SK-N-SH (cell line): ENCODE measurements around the gene NXPH4. TPM values are rescaled to one million over a fixed set of nuclear protein-coding genes. Genes with fewer than 3 reads are reported as not detected.

Experiments used
- CTCF ChIA-PET: fragments of 300-600, 350-600 bp; formaldehyde crosslinking; extraction: SDS; loops from one replicate; lab custom pipeline; 2021; lab: Yijun Ruan, JAX
- POLR2A ChIA-PET: fragments of 350-600 bp; sonication (Branson Sonifier 250); formaldehyde crosslinking; extraction: SDS; loops from one replicate; lab custom pipeline; 2020; ENCODE audit warnings: antibody characterized with exemption, inconsistent platforms; lab: Yijun Ruan, JAX
- DNase-seq: peaks from one replicate; pipeline ENCODE4 v3.0.0; 2012
- H2AFZ ChIP-seq: fragments of 200-600 bp; sonication (generic); 2 replicates; pipeline ENCODE4 v1.8.1; 2016; ENCODE audit warnings: antibody characterized with exemption, mild to moderate bottlenecking, low read depth
- H3F3A ChIP-seq: fragments of 200-600 bp; sonication (generic); replicated peaks from 2 replicates; pipeline ENCODE3; 2016; ENCODE audit warnings: antibody characterized with exemption, mild to moderate bottlenecking; ENCODE audit not compliant: insufficient read depth
- H3K27ac ChIP-seq, 2 experiments: fragments of 200-500 bp in 1 of 2; fragments of 200-600 bp in 1 of 2; sonication (Bioruptor generic) in 1 of 2; sonication (generic), shearing (Covaris generic) in 1 of 2; 2 replicates each; pipeline versions ENCODE4 v1.5.1 to v1.6.1; 2014 to 2016; ENCODE audit warnings: low read depth in 2 of 2, inconsistent platforms in 1 of 2, low read length in 1 of 2, mild to moderate bottlenecking in 1 of 2, mixed read lengths in 1 of 2
- H3K27me3 ChIP-seq: fragments of 200-600 bp; sonication (generic), shearing (Covaris generic); 2 replicates; pipeline ENCODE4 v1.6.1; 2016; ENCODE audit warnings: mixed run types; ENCODE audit not compliant: insufficient read depth
- H3K36me3 ChIP-seq, 2 experiments: fragments of 200-500 bp in 1 of 2; fragments of 200-600 bp in 1 of 2; sonication (Bioruptor generic) in 1 of 2; sonication (generic) in 1 of 2; replicated peaks in 1 of 2; 2 replicates each; pipeline versions ENCODE3 to v1.5.1; 2014 to 2016; ENCODE audit warnings: low read length in 1 of 2, mild to moderate bottlenecking in 1 of 2; ENCODE audit not compliant: insufficient read depth in 2 of 2, control insufficient read depth in 1 of 2
- H3K4me1 ChIP-seq, 2 experiments: fragments of 200-500 bp in 1 of 2; fragments of 200-600 bp in 1 of 2; sonication (Bioruptor generic) in 1 of 2; sonication (generic), shearing (Covaris generic) in 1 of 2; 2 replicates each; pipeline versions ENCODE4 v1.5.1 to v1.6.1; 2014 to 2016; ENCODE audit warnings: low read depth in 1 of 2, low read length in 1 of 2, mixed run types in 1 of 2; ENCODE audit not compliant: insufficient read depth in 2 of 2, control insufficient read depth in 1 of 2
- H3K4me2 ChIP-seq: fragments of 200-600 bp; sonication (generic), shearing (Covaris generic); 2 replicates; pipeline ENCODE4 v1.6.1; 2017; ENCODE audit warnings: mixed run types
- H3K4me3 ChIP-seq, 2 experiments: fragments of 200-500 bp in 1 of 2; fragments of 200-600 bp in 1 of 2; sonication (Bioruptor generic) in 1 of 2; sonication (generic), shearing (Covaris generic) in 1 of 2; 2 replicates each; pipeline versions ENCODE4 v1.5.1 to v1.8.1; 2014 to 2016; ENCODE audit warnings: low read depth in 2 of 2, inconsistent platforms in 1 of 2, low read length in 1 of 2, mild to moderate bottlenecking in 1 of 2, mixed read lengths in 1 of 2, moderate library complexity in 1 of 2
- H3K79me2 ChIP-seq: fragments of 200-600 bp; sonication (generic); 2 replicates; pipeline ENCODE4 v1.8.1; 2017; ENCODE audit warnings: mild to moderate bottlenecking; ENCODE audit not compliant: insufficient read depth
- H3K9ac ChIP-seq: fragments of 200-600 bp; sonication (generic); 2 replicates; pipeline ENCODE4 v1.6.1; 2017; ENCODE audit warnings: mixed run types
- H3K9me2 ChIP-seq: fragments of 200-600 bp; sonication (generic); 2 replicates; pipeline ENCODE4 v1.6.1; 2017; ENCODE audit warnings: mixed run types
- H3K9me3 ChIP-seq: fragments of 200-600 bp; sonication (generic); 2 replicates; pipeline ENCODE4 v1.6.1; 2017; ENCODE audit warnings: mixed run types, mild to moderate bottlenecking, moderate library complexity
- H4K20me1 ChIP-seq: fragments of 200-600 bp; sonication (generic); 2 replicates; pipeline ENCODE4 v1.6.1; 2017; ENCODE audit warnings: mild to moderate bottlenecking, mixed run types; ENCODE audit not compliant: insufficient read depth
- CHD2 ChIP-seq: fragments of 150-350 bp; IDR thresholded peaks from 2 replicates; pipeline ENCODE4 v1.6.1; 2018; ENCODE audit warnings: low read length; ENCODE audit not compliant: partially characterized antibody
- CTCF ChIP-seq: fragments of 200-600 bp; sonication (generic); IDR thresholded peaks from 2 replicates; pipeline ENCODE4 v1.6.1; 2017; ENCODE audit warnings: antibody characterized with exemption, mild to moderate bottlenecking, moderate library complexity
- EP300 ChIP-seq, 2 experiments: IDR thresholded peaks; 2 replicates each; pipeline versions ENCODE4 v1.4.0 to v1.6.1; 2012; ENCODE audit warnings: borderline replicate concordance in 1 of 2, low read depth in 1 of 2, low read length in 1 of 2
- EZH2phosphoT487 ChIP-seq: fragments of 200-600 bp; sonication (generic); IDR thresholded peaks from 2 replicates; pipeline ENCODE4 v1.6.1; 2017; ENCODE audit warnings: low read depth, mixed run types, mild to moderate bottlenecking, antibody characterized with exemption, moderate library complexity, borderline replicate concordance
- FOSL2 ChIP-seq: IDR thresholded peaks from 2 replicates; pipeline ENCODE4 v1.4.0; 2012; ENCODE audit warnings: low read depth, mild to moderate bottlenecking, moderate library complexity, borderline replicate concordance
- FOXM1 ChIP-seq: IDR thresholded peaks from 2 replicates; pipeline ENCODE4 v1.4.0; 2012; ENCODE audit warnings: low read depth, mild to moderate bottlenecking
- GATA2 ChIP-seq: sonication (generic); formaldehyde crosslinking; IDR thresholded peaks from 2 replicates; pipeline ENCODE4 v1.5.0; 2020; ENCODE audit warnings: mild to moderate bottlenecking, missing genetic modification reagents
- IRF3 ChIP-seq: fragments of 150-350 bp; IDR thresholded peaks from 2 replicates; pipeline ENCODE4 v1.6.1; 2016; ENCODE audit warnings: mild to moderate bottlenecking, low read depth, low read length
- JUND ChIP-seq: IDR thresholded peaks from 2 replicates; pipeline ENCODE4 v1.4.0; 2012
- MEF2A ChIP-seq: IDR thresholded peaks from 2 replicates; pipeline ENCODE4 v1.4.0; 2012; ENCODE audit warnings: low read depth, borderline replicate concordance
- NFIC ChIP-seq: IDR thresholded peaks from 2 replicates; pipeline ENCODE4 v1.4.0; 2012; ENCODE audit warnings: borderline replicate concordance
- POLR2AphosphoS5 ChIP-seq: IDR thresholded peaks from 2 replicates; pipeline ENCODE4 v1.6.1; 2012; ENCODE audit warnings: low read depth, low read length
- RCOR1 ChIP-seq: fragments of 150-350 bp; IDR thresholded peaks from 2 replicates; pipeline ENCODE4 v1.6.1; 2017; ENCODE audit warnings: antibody characterized with exemption, low read length
- RXRA ChIP-seq: IDR thresholded peaks from 2 replicates; pipeline ENCODE4 v1.4.0; 2012; ENCODE audit warnings: low read depth, mild to moderate bottlenecking, borderline replicate concordance
- TCF12 ChIP-seq: IDR thresholded peaks from 2 replicates; pipeline ENCODE4 v1.4.0; 2012
- USF1 ChIP-seq: IDR thresholded peaks from 2 replicates; pipeline ENCODE4 v1.4.0; 2012; ENCODE audit warnings: low read depth, borderline replicate concordance
- USF2 ChIP-seq: fragments of 150-350 bp; IDR thresholded peaks from 2 replicates; pipeline ENCODE4 v1.6.1; 2017; ENCODE audit warnings: antibody characterized with exemption, low read length, low read depth, borderline replicate concordance
- YY1 ChIP-seq: IDR thresholded peaks from 2 replicates; pipeline ENCODE4 v1.4.0; 2012; ENCODE audit warnings: low read depth, mild to moderate bottlenecking
- WGBS: methylation state at CpG from one replicate; pipeline ENCODE4 v1.1.6; 2017; ENCODE audit warnings: low lambda C conversion rate; 5-methylcytosine and 5-hydroxymethylcytosine counted together
- polyA plus RNA-seq, 3 experiments: library from polyadenylated mRNA; depleted of rRNA; stranded (reverse); fragments of >200 nt; gene quantifications; 2 replicates each; pipeline ENCODE4 v1.2.3, GENCODE V29; 2012

NXPH4 gene
- polyA plus RNA-seq, 1 of the 3 experiments (the other 2 are of a cell fraction), result 0.31 TPM

GRCh38 chr12:57219205-57219992, 2.8 kb downstream of the NXPH4 start:
- H3K9ac ChIP-seq, result no peak overlapping the region
- H3K4me1 ChIP-seq, result peaks cover 0 to 21% of the 10 kb centered on the region in 2 experiments; a peak in 1 of 4 replicates
- H3K27ac ChIP-seq, result no peak overlapping the region
- WGBS, result 71% methylated on average over 14 of the region's 14 CpGs
- H4K20me1 ChIP-seq, result 0 out of 2 replicates have a peak, but pooled peaks cover 6% of the 10 kb centered on the region
- DNase-seq, result no peak
- CTCF ChIA-PET, result interaction anchor here (0.7 to 15.9 kb wide), 4 partner anchors 19 to 414 kb away, joined by 3 to 937 read pairs (median 3); partner anchors contain the start of genes B4GALNT1, SHMT2 and STAC3
- H3K4me3 ChIP-seq, result no peak overlapping the region
- no peaks in the 10 kb centered on the region for H3F3A ChIP-seq
- peaks cover 50% of the 10 kb centered on the region for H3K27me3 ChIP-seq
- H3K9me3 ChIP-seq, result no peaks in the 10 kb centered on the region
- POLR2A ChIA-PET, result interaction anchor here (1.4 to 1.6 kb wide), 2 partner anchors 11 to 20 kb away, joined by 3 to 9 read pairs; partner anchors contain the start of gene SHMT2
- no peak for TF ChIP-seq YY1
- no peaks in the 10 kb centered on the region for H3K79me2 ChIP-seq
- no peaks in the 10 kb centered on the region for H3K9me2 ChIP-seq
- no peak overlapping the region for H2AFZ ChIP-seq
- no peak overlapping the region for H3K4me2 ChIP-seq
- H3K36me3 ChIP-seq, result no peaks in the 10 kb centered on the region

GRCh38 chr12:57219993-57220754, 3.6 kb downstream of the NXPH4 start:
- ChIA-PET CTCF (interaction anchor here (0.6 to 15.9 kb wide), 5 partner anchors 18 to 413 kb away, joined by 3 to 937 read pairs (median 3); partner anchors contain the start of genes B4GALNT1, SHMT2 and STAC3), POLR2A (interaction anchor here (1.4 to 1.6 kb wide), 2 partner anchors 10 to 19 kb away, joined by 3 to 9 read pairs; partner anchors contain the start of gene SHMT2)
- Histone ChIP-seq H2AFZ (no peak overlapping the region), H3K27me3 (peaks cover 48% of the 10 kb centered on the region), H4K20me1 (no peaks in the 10 kb centered on the region), H3K36me3 (no peaks in the 10 kb centered on the region), H3K4me2 (no peak overlapping the region), H3K79me2 (no peaks in the 10 kb centered on the region), H3K4me3 (no peak overlapping the region), H3K9ac (no peak overlapping the region), H3K9me2 (no peaks in the 10 kb centered on the region), H3K27ac (no peak overlapping the region), H3K4me1 (peaks cover 0 to 21% of the 10 kb centered on the region in 2 experiments; a peak in 1 of 4 replicates), H3K9me3 (no peaks in the 10 kb centered on the region), H3F3A (no peaks in the 10 kb centered on the region)
- peak; percentile 77 for DNase-seq
- 19% methylated on average over 36 of the region's 38 CpGs for WGBS
- TF ChIP-seq EZH2phosphoT487 (no peak), RCOR1 (no peak), RXRA (no peak), USF2 (no peak), GATA2 (CRISPR knock-in tag) (no peak), CHD2 (no peak), IRF3 (no peak), FOSL2 (no peak), FOXM1 (no peak), CTCF (no peak), MEF2A (no peak), EP300 (IDR thresholded peaks at IDR 0.05; ENCODE audit: borderline replicate concordance in 1 of 2, low read depth in 1 of 2, low read length in 1 of 2) (no peak), YY1 (no peak), NFIC (no peak), USF1 (no peak), JUND (no peak), POLR2AphosphoS5 (no peak), TCF12 (no peak)
